OCI-LY3 (cell line): ENCODE data around the gene PEAK3.

ENCODE experiments used
- EZH2phosphoT487 ChIP-seq: fragments of 200-600 bp; shearing (Covaris generic); IDR thresholded peaks from 2 replicates; pipeline ENCODE4 v1.6.1; 2018; ENCODE audit warnings: antibody characterized with exemption, mixed run types, low read depth
- TF ChIP-seq, protein P1 (sequence below): fragments of 200-600, 300-600 bp; sonication (generic); IDR thresholded peaks from 2 replicates; pipeline ENCODE4 v1.5.1; 2014; ENCODE audit warnings: antibody characterized with exemption, low read length, low read depth

DNA sequence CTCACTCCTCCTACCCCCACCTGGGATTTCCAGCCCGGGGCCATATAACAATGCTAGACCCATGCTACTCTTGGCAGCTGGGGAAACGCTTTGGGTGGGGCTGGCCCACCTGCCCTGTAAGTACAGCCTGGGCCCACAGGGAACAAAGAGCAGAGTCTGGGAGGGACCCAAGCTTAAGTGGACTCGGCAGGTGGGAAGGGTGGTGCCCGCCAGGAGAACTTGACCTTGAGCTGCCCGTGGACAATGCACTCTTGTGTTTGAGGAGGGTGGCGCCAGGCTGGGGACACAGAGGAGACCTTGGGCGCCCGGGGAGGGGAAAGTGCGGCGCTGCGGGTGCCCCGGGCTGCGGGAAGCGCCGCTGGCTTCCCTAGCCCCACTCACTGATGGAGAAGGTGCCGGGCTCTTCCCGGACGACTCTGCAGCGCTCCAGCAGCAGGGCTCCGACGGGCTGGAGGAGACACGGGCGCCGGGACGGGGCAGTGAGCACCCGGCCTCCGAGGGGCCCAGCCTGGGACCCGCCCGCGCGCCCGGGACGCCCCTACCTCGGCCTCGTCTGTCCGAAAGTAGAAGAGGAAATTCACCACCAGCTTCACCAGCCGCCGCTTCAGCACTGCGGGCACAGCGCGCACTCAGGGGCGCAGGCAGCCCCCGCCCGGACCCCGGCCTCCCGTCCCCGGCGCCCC is 46.5 kb downstream of the PEAK3 start:
- TF ChIP-seq, protein P1, sequence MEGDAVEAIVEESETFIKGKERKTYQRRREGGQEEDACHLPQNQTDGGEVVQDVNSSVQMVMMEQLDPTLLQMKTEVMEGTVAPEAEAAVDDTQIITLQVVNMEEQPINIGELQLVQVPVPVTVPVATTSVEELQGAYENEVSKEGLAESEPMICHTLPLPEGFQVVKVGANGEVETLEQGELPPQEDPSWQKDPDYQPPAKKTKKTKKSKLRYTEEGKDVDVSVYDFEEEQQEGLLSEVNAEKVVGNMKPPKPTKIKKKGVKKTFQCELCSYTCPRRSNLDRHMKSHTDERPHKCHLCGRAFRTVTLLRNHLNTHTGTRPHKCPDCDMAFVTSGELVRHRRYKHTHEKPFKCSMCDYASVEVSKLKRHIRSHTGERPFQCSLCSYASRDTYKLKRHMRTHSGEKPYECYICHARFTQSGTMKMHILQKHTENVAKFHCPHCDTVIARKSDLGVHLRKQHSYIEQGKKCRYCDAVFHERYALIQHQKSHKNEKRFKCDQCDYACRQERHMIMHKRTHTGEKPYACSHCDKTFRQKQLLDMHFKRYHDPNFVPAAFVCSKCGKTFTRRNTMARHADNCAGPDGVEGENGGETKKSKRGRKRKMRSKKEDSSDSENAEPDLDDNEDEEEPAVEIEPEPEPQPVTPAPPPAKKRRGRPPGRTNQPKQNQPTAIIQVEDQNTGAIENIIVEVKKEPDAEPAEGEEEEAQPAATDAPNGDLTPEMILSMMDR, result no peak
- TF ChIP-seq EZH2phosphoT487, result no peak
